Breast epithelium (tissue), 4 donors: ENCODE measurements around the gene PSEN2. TPM values are rescaled to one million over a fixed set of nuclear protein-coding genes. Genes with fewer than 3 reads are reported as not detected.

Experiments
- DNase-seq, 2 donors: peaks; one replicate each; pipeline ENCODE4 v3.0.0-alpha.2; 2019; ENCODE audit warnings: low spot score in 2 of 2
- H3K27ac ChIP-seq, 2 donors: fragments of 200-600 bp; sonication (generic) in 1 of 2; one replicate each; pipeline ENCODE4 v1.5.1; 2016 to 2019; ENCODE audit warnings: mild to moderate bottlenecking in 1 of 2
- H3K27me3 ChIP-seq, 2 donors: fragments of 200-600 bp; sonication (generic) in 1 of 2; one replicate each; pipeline versions ENCODE4 v1.5.1 to v1.6.0; 2017 to 2019; ENCODE audit warnings: control low read depth in 1 of 2, mild to moderate bottlenecking in 1 of 2
- H3K36me3 ChIP-seq: fragments of 200-600 bp; one replicate; pipeline ENCODE4 v1.5.1; 2019
- H3K4me1 ChIP-seq, 2 donors: fragments of 200-600 bp; sonication (generic); one replicate each; pipeline ENCODE4 v1.5.1; 2016 to 2019; ENCODE audit warnings: control low read depth in 1 of 2
- H3K4me3 ChIP-seq, 3 donors: fragments of 200-600 bp; sonication (generic); 1 replicate in 2 of 3; 2 replicates in 1 of 3; pipeline ENCODE4 v1.5.1; 2016 to 2019; ENCODE audit warnings: mild to moderate bottlenecking in 3 of 3, moderate library complexity in 2 of 3
- H3K9me3 ChIP-seq, 2 donors: fragments of 200-600 bp; sonication (generic) in 1 of 2; one replicate each; pipeline ENCODE4 v1.5.1; 2016 to 2019; ENCODE audit warnings: control low read depth in 1 of 2
- POLR2A ChIP-seq: fragments of 450-650 bp; IDR thresholded peaks from one replicate; pipeline ENCODE4 v1.6.1; 2016; ENCODE audit warnings: antibody characterized with exemption, mild to moderate bottlenecking, moderate library complexity
- POLR2AphosphoS5 ChIP-seq, 3 donors: sonication (generic); formaldehyde crosslinking; IDR thresholded peaks; one replicate each; pipeline ENCODE4 v1.6.1; 2017; ENCODE audit warnings: antibody characterized with exemption in 3 of 3
- intact Hi-C: fragments of 100-400 bp; cut with DNase I; formaldehyde crosslinking; loops from one replicate; pipeline ENCODE4 v1.15.1; 2023; ENCODE audit warnings: low total_unique reads
- total RNA-seq, 3 donors: library from RNA; depleted of rRNA; stranded (reverse); fragments of >200 nt; gene quantifications; one replicate each; pipeline ENCODE4 v1.1.0, GENCODE V29; 2016
- TF ChIP-seq, protein P1 (sequence below), 3 donors: fragments of 450-650 bp; IDR thresholded peaks; one replicate each; pipeline ENCODE4 v1.5.1; 2016 to 2017; ENCODE audit warnings: antibody characterized with exemption in 3 of 3, mild to moderate bottlenecking in 3 of 3, moderate library complexity in 3 of 3

The PSEN2 gene
- total RNA-seq, 3 donors from 2014 or later: 27.8 to 31.9 (median 27.9) TPM

DNA sequence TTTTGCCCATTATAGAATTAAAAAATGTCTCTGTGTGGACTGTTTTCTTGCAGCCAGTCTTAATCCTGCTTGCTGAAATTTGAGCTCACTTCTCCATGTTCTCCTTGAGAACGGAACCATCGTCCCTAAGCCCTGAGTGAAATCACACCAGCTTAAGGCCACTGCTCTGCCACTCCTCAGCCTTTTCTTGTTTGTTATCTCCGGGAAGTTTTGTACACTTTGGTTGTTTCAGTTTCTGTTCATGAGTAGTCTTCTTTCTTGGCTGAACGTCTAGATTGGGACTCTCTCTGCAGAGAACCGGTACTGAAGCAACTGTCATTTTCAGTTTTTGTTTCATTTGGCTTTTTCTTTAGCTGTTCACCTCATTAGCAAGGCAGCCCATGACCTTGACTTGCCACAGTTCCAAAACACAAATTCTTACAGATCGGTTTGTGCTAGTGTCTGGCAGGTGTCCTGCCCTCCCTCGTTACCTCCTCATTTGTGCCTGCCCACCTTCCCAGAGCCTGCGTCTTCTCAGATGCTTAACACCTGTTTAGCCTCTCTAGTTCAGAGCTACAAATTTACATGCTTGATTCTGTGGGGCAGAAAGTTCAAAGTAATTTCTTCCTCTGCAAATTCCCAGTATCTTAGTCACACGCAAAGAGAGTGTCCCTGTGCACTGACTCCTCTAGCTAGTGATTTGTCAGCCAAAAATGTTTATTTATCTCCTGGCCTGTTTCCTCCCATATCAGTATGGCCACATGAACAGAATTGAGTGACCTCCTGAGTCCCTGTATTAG lies 12.4 kb downstream of the PSEN2 start:
- H3K9me3 ChIP-seq: no peaks in the 10 kb centered on the region
- DNase-seq: no peak
- TF ChIP-seq POLR2A: no peak
- TF ChIP-seq POLR2AphosphoS5 (IDR thresholded peaks at IDR 0.05): no peak
- TF ChIP-seq, protein P1, sequence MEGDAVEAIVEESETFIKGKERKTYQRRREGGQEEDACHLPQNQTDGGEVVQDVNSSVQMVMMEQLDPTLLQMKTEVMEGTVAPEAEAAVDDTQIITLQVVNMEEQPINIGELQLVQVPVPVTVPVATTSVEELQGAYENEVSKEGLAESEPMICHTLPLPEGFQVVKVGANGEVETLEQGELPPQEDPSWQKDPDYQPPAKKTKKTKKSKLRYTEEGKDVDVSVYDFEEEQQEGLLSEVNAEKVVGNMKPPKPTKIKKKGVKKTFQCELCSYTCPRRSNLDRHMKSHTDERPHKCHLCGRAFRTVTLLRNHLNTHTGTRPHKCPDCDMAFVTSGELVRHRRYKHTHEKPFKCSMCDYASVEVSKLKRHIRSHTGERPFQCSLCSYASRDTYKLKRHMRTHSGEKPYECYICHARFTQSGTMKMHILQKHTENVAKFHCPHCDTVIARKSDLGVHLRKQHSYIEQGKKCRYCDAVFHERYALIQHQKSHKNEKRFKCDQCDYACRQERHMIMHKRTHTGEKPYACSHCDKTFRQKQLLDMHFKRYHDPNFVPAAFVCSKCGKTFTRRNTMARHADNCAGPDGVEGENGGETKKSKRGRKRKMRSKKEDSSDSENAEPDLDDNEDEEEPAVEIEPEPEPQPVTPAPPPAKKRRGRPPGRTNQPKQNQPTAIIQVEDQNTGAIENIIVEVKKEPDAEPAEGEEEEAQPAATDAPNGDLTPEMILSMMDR (IDR thresholded peaks at IDR 0.05): no peak
- intact Hi-C loops: loop anchor here (5.0 kb wide), 1 partner anchor 1074 kb away; no protein-coding TSS in a partner anchor
- peak overlapping the region in 1 of 2 donors; percentile 70 for H3K27ac ChIP-seq
- peak overlapping the region in 2 of 3 donors; percentile 13 to 39 for H3K4me3 ChIP-seq
- no peaks in the 10 kb centered on the region for H3K4me1 ChIP-seq
- H3K27me3 ChIP-seq: no peaks in the 10 kb centered on the region
- H3K36me3 ChIP-seq: no peaks in the 10 kb centered on the region

DNA sequence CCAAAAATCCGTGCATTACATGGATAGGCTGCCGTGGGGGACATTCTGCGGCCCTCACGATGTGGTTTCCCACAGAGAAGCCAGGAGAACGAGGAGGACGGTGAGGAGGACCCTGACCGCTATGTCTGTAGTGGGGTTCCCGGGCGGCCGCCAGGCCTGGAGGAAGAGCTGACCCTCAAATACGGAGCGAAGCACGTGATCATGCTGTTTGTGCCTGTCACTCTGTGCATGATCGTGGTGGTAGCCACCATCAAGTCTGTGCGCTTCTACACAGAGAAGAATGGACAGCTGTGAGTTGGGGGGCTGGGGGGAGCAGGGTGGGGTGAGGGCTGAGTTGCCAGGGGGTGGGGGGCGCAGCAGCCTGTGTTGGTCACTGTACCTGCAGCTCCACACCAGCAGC lies 13.2 kb downstream of the PSEN2 start:
- no peak for TF ChIP-seq POLR2AphosphoS5 (IDR thresholded peaks at IDR 0.05)
- intact Hi-C loops: loop anchor here (5.0 kb wide), 1 partner anchor 1074 kb away; no protein-coding TSS in a partner anchor
- no peak overlapping the region for H3K4me3 ChIP-seq
- no peaks in the 10 kb centered on the region for H3K36me3 ChIP-seq
- no peak for DNase-seq
- no peaks in the 10 kb centered on the region for H3K4me1 ChIP-seq
- no peaks in the 10 kb centered on the region for H3K27me3 ChIP-seq
- H3K27ac ChIP-seq: no peak overlapping the region
- H3K9me3 ChIP-seq: no peaks in the 10 kb centered on the region

DNA sequence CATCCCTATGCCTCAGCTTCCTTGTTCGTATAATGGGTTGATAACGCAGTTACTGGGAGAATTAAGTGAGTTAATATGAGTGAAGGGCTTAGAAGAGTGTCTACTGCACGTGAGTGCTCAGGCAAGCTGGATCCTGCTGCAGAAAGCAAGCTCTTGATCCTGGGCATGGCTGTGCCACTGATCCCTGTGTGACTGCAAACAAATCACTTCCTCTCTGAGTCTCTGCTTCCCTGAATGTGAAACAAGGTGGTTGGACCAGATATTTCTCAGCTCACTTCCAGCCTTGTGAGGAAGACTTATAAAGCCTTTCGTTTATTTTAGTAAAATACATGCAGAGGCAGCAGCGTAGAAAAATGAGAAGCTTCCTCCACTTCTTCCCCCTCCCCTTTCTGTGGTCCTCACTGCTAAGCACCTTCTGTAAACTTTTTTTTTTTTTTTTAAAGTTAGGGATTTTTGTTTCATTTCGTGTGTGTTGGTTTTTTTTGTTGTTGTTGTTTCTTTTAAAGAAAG lies 13.8 kb downstream of the PSEN2 start:
- intact Hi-C loops: loop anchor here (5.0 kb wide), 1 partner anchor 1073 kb away; no protein-coding TSS in a partner anchor

DNA sequence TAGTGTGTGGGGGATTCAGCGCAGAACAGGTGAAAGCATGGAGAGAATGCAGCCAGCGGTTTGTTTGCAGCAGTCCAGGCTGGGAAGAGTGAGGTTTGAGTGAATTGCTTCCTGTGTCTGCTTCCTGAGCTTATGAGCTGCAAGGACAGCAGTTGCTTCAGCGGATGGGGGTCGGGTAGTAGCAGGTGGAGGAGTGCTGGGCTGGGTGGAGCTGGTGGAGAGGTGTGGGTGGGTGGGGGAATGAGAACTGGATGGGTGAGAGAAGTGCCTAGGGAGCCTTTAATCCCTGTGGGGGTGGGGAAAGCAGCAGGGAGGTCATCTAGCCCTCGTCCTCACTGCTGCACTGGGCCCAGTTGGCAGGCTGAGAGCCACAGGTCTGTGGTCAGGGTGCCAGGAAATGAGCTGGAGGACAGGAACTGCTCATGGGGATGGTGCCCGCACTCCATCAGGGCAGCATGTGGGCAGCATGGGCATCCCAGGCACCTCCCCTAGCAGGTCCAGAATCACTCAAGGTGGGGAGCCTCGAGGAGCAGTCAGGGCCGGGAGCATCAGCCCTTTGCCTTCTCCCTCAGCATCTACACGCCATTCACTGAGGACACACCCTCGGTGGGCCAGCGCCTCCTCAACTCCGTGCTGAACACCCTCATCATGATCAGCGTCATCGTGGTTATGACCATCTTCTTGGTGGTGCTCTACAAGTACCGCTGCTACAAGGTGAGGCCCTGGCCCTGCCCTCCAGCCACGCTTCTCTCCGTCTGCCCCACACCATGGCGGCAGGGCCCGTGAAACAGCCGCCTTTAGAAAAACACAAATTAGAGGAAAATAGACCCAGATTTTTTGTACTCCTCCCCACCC lies 14.8 kb downstream of the PSEN2 start:
- Histone ChIP-seq H3K27ac (no peak overlapping the region), H3K36me3 (no peaks in the 10 kb centered on the region), H3K27me3 (no peaks in the 10 kb centered on the region), H3K9me3 (no peaks in the 10 kb centered on the region), H3K4me1 (no peaks in the 10 kb centered on the region), H3K4me3 (no peak overlapping the region)
- TF ChIP-seq, protein P1 (IDR thresholded peaks at IDR 0.05): no peak
- TF ChIP-seq POLR2AphosphoS5 (IDR thresholded peaks at IDR 0.05) (no peak), POLR2A (no peak)
- DNase-seq: no peak
- intact Hi-C loops: loop anchor here (5.0 kb wide), 1 partner anchor 1072 kb away; no protein-coding TSS in a partner anchor

More for the DNA sequence above, 13.8 kb downstream of the PSEN2 start:
- Histone ChIP-seq H3K4me3 (no peak overlapping the region), H3K27me3 (no peaks in the 10 kb centered on the region), H3K27ac (no peak overlapping the region), H3K4me1 (no peaks in the 10 kb centered on the region), H3K9me3 (no peaks in the 10 kb centered on the region), H3K36me3 (no peaks in the 10 kb centered on the region)
- DNase-seq: no peak
- TF ChIP-seq POLR2A (no peak), POLR2AphosphoS5 (IDR thresholded peaks at IDR 0.05) (no peak)
- TF ChIP-seq, protein P1 (IDR thresholded peaks at IDR 0.05): no peak

DNA sequence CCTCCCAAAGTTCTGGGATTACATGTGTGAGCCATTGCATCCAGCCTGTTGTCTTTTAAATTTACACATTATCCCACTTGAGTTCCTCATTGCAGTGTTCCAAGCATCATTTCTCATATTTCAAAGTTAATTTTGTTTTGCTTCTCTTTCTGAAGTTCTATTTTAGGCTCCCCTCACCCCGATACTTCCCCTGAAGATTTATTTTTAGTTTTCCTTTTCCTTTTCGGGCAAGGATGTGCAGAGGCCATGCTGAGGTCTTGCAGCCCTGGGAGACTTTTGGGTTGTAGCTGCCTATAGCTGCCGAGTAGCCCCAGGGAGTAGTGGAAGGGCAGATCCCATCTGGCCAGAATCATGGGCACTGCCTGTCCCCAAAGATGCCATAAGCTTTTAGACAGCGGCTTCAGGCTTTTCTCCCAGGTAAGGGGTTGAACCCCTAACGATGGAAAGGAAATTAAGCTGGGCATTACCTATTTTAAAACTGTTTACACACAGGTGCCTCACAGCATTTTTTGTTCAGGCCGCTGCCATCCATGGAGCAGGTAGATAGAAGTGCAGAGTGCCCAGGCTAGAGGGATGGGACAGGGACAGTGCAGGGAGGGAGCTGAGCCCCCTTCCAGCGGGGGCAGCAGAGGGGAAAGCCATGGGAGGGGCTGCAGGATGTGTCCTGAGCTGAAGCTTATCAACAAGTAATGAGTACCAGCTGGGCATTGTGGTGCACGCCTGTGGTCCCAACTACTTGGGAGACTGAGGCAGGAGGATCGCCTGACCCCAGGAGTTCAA lies 15.9 kb downstream of the PSEN2 start:
- Histone ChIP-seq H3K27ac (no peak overlapping the region), H3K4me1 (no peaks in the 10 kb centered on the region), H3K9me3 (no peaks in the 10 kb centered on the region), H3K27me3 (no peaks in the 10 kb centered on the region), H3K4me3 (no peak overlapping the region), H3K36me3 (no peaks in the 10 kb centered on the region)
- DNase-seq: no peak
- intact Hi-C loops: no loop called here
- TF ChIP-seq POLR2A (no peak), POLR2AphosphoS5 (IDR thresholded peaks at IDR 0.05) (no peak)
- TF ChIP-seq, protein P1 (IDR thresholded peaks at IDR 0.05): no peak
